Measurements from ENCODE around the gene EXOSC10. TPM values are rescaled to one million over a fixed set of nuclear protein-coding genes. Genes with fewer than 3 reads are reported as not detected.

Gene EXOSC10
- total RNA-seq = 10 to 100 TPM; 57.9 to 59.3 TPM

GRCh38 chr1:11099310-11100148, at the start of gene EXOSC10:
TSS of gene EXOSC10 (minus strand) at chr1:11099869. CDS start at chr1:11099831, 38 bp downstream.
- intact Hi-C loops (cut with micrococcal nuclease) = loop anchor here (1.0 kb wide), 4 partner anchors 39 to 620 kb away; partner anchors contain the start of genes MTOR, SRM and TARDBP
- no peaks in the 10 kb centered on the region for H3K27me3 Mint-ChIP-seq (ENCODE audit: low read depth)
- H3K36me3 Mint-ChIP-seq (ENCODE audit: low read depth) = peaks cover 7% of the 10 kb centered on the region
- peak; percentile 95 for DNase-seq
- CTCF ChIA-PET = interaction anchor here (1.2 to 2.3 kb wide), 2 partner anchors 39 to 62 kb away, joined by 4 to 18 read pairs; partner anchors contain the start of gene SRM
- H3K9me3 Mint-ChIP-seq = no peaks in the 10 kb centered on the region
- H3K4me1 Mint-ChIP-seq (ENCODE audit: low read depth) = peaks cover 8% of the 10 kb centered on the region
- H3K4me3 Mint-ChIP-seq = peak within 1 kb of the TSS; percentile 96
- peak within 1 kb of the TSS; percentile 90 for H3K27ac Mint-ChIP-seq

- H3K4me3 Mint-ChIP-seq = no peak overlapping the region
- peaks cover 17% of the 10 kb centered on the region for H3K4me1 Mint-ChIP-seq (ENCODE audit: low read depth)
- no peaks in the 10 kb centered on the region for H3K9me3 Mint-ChIP-seq
- DNase-seq = no peak
- CTCF ChIA-PET = interaction anchor here (0.9 to 2.1 kb wide), 2 partner anchors 110 to 498 kb away, joined by 5 read pairs; no protein-coding TSS in a partner anchor
- no peaks in the 10 kb centered on the region for H3K27me3 Mint-ChIP-seq (ENCODE audit: low read depth)
- no peak overlapping the region for H3K27ac Mint-ChIP-seq
- intact Hi-C loops (cut with micrococcal nuclease) = no loop called here
- peaks cover 29% of the 10 kb centered on the region for H3K36me3 Mint-ChIP-seq (ENCODE audit: low read depth)
Measured at GRCh38 chr1:11147197-11147770, 47.6 kb upstream of the EXOSC10 start.

GRCh38 chr1:11145741-11146140, 46.1 kb upstream of the EXOSC10 start:
- peaks cover 17% of the 10 kb centered on the region for H3K4me1 Mint-ChIP-seq (ENCODE audit: low read depth)
- H3K27me3 Mint-ChIP-seq (ENCODE audit: low read depth) = no peaks in the 10 kb centered on the region
- H3K9me3 Mint-ChIP-seq = no peaks in the 10 kb centered on the region
- no peak overlapping the region for H3K4me3 Mint-ChIP-seq
- CTCF ChIA-PET = interaction anchor here (2.1 kb wide), 1 partner anchor 500 kb away, joined by 5 read pairs; no protein-coding TSS in a partner anchor
- no peak for DNase-seq
- H3K36me3 Mint-ChIP-seq (ENCODE audit: low read depth) = peaks cover 29% of the 10 kb centered on the region
- intact Hi-C loops (cut with micrococcal nuclease) = no loop called here
- no peak overlapping the region for H3K27ac Mint-ChIP-seq

- peaks cover 17% of the 10 kb centered on the region for H3K4me1 Mint-ChIP-seq (ENCODE audit: low read depth)
- no peak overlapping the region for H3K27ac Mint-ChIP-seq
- no peaks in the 10 kb centered on the region for H3K9me3 Mint-ChIP-seq
- CTCF ChIA-PET = interaction anchor here (0.7 to 1.1 kb wide), 3 partner anchors 15 to 564 kb away, joined by 3 to 4 read pairs (median 3); no protein-coding TSS in a partner anchor
- H3K27me3 Mint-ChIP-seq (ENCODE audit: low read depth) = no peaks in the 10 kb centered on the region
- no peak overlapping the region for H3K4me3 Mint-ChIP-seq
- intact Hi-C loops (cut with micrococcal nuclease) = no loop called here
- H3K36me3 Mint-ChIP-seq (ENCODE audit: low read depth) = peaks cover 27% of the 10 kb centered on the region
- DNase-seq = no peak
Measured at GRCh38 chr1:11144570-11145256, 45.0 kb upstream of the EXOSC10 start.

- H3K27ac Mint-ChIP-seq = peak overlapping the region; percentile 33
- H3K27me3 Mint-ChIP-seq (ENCODE audit: low read depth) = no peaks in the 10 kb centered on the region
- no peak overlapping the region for H3K4me3 Mint-ChIP-seq
- CTCF ChIA-PET = interaction anchor here (0.7 to 1.1 kb wide), 2 partner anchors 14 to 107 kb away, joined by 3 read pairs; no protein-coding TSS in a partner anchor
- peaks cover 28% of the 10 kb centered on the region for H3K36me3 Mint-ChIP-seq (ENCODE audit: low read depth)
- H3K9me3 Mint-ChIP-seq = no peaks in the 10 kb centered on the region
- H3K4me1 Mint-ChIP-seq (ENCODE audit: low read depth) = peaks cover 17% of the 10 kb centered on the region
- peak; percentile 9 for DNase-seq
- intact Hi-C loops (cut with micrococcal nuclease) = no loop called here
Measured at GRCh38 chr1:11143907-11144306, 44.2 kb upstream of the EXOSC10 start.

- intact Hi-C loops (cut with micrococcal nuclease) = no loop called here
- Mint-ChIP-seq H3K9me3 (no peaks in the 10 kb centered on the region), H3K27ac (peak overlapping the region; percentile 33), H3K36me3 (ENCODE audit: low read depth) (peaks cover 31% of the 10 kb centered on the region), H3K4me3 (no peak overlapping the region), H3K4me1 (ENCODE audit: low read depth) (peaks cover 17% of the 10 kb centered on the region), H3K27me3 (ENCODE audit: low read depth) (no peaks in the 10 kb centered on the region)
- CTCF ChIA-PET = interaction anchor here (1.1 kb wide), 1 partner anchor 13 kb away, joined by 3 read pairs; no protein-coding TSS in a partner anchor
- no peak for DNase-seq
Measured at GRCh38 chr1:11143401-11143800, 43.7 kb upstream of the EXOSC10 start.

- Mint-ChIP-seq H3K27me3 (ENCODE audit: low read depth) (no peaks in the 10 kb centered on the region), H3K36me3 (ENCODE audit: low read depth) (peaks cover 34% of the 10 kb centered on the region), H3K27ac (peak overlapping the region; percentile 17), H3K9me3 (no peaks in the 10 kb centered on the region), H3K4me1 (ENCODE audit: low read depth) (peaks cover 17% of the 10 kb centered on the region), H3K4me3 (no peak overlapping the region)
- CTCF ChIA-PET = no interaction called here
- intact Hi-C loops (cut with micrococcal nuclease) = no loop called here
- DNase-seq = no peak
Measured at GRCh38 chr1:11142618-11143391, 43.1 kb upstream of the EXOSC10 start.

GRCh38 chr1:11138952-11139351, 39.3 kb upstream of the EXOSC10 start:
- Mint-ChIP-seq H3K9me3 (no peaks in the 10 kb centered on the region), H3K4me1 (ENCODE audit: low read depth) (peaks cover 8% of the 10 kb centered on the region), H3K27ac (no peak overlapping the region), H3K27me3 (ENCODE audit: low read depth) (no peaks in the 10 kb centered on the region), H3K4me3 (no peak overlapping the region), H3K36me3 (ENCODE audit: low read depth) (peaks cover 23% of the 10 kb centered on the region)
- CTCF ChIA-PET = no interaction called here
- DNase-seq = no peak
- intact Hi-C loops (cut with micrococcal nuclease) = no loop called here

- Mint-ChIP-seq H3K27ac (no peak overlapping the region), H3K4me1 (ENCODE audit: low read depth) (peaks cover under 1% of the 10 kb centered on the region), H3K4me3 (no peak overlapping the region), H3K36me3 (ENCODE audit: low read depth) (peaks cover 18% of the 10 kb centered on the region), H3K9me3 (no peaks in the 10 kb centered on the region), H3K27me3 (ENCODE audit: low read depth) (no peaks in the 10 kb centered on the region)
- intact Hi-C loops (cut with micrococcal nuclease) = no loop called here
- no peak for DNase-seq
- CTCF ChIA-PET = no interaction called here
Measured at GRCh38 chr1:11138029-11138428, 38.4 kb upstream of the EXOSC10 start.

- CTCF ChIA-PET = interaction anchor here (0.6 to 0.7 kb wide), 2 partner anchors 171 to 550 kb away, joined by 3 to 6 read pairs; no protein-coding TSS in a partner anchor
- no peaks in the 10 kb centered on the region for H3K4me1 Mint-ChIP-seq (ENCODE audit: low read depth)
- no peak for DNase-seq
- no peaks in the 10 kb centered on the region for H3K27me3 Mint-ChIP-seq (ENCODE audit: low read depth)
- H3K27ac Mint-ChIP-seq = no peak overlapping the region
- intact Hi-C loops (cut with micrococcal nuclease) = no loop called here
- no peak overlapping the region for H3K4me3 Mint-ChIP-seq
- no peaks in the 10 kb centered on the region for H3K9me3 Mint-ChIP-seq
- peaks cover 23% of the 10 kb centered on the region for H3K36me3 Mint-ChIP-seq (ENCODE audit: low read depth)
Measured at GRCh38 chr1:11134898-11135266, 35.2 kb upstream of the EXOSC10 start.

GRCh38 chr1:11134251-11134897, 34.7 kb upstream of the EXOSC10 start:
- no peak overlapping the region for H3K27ac Mint-ChIP-seq
- H3K27me3 Mint-ChIP-seq (ENCODE audit: low read depth) = no peaks in the 10 kb centered on the region
- no peaks in the 10 kb centered on the region for H3K4me1 Mint-ChIP-seq (ENCODE audit: low read depth)
- intact Hi-C loops (cut with micrococcal nuclease) = no loop called here
- no peak overlapping the region for H3K4me3 Mint-ChIP-seq
- no peaks in the 10 kb centered on the region for H3K9me3 Mint-ChIP-seq
- CTCF ChIA-PET = interaction anchor here (0.5 to 0.7 kb wide), 3 partner anchors 136 to 549 kb away, joined by 3 to 6 read pairs (median 3); no protein-coding TSS in a partner anchor
- no peak for DNase-seq
- peaks cover 27% of the 10 kb centered on the region for H3K36me3 Mint-ChIP-seq (ENCODE audit: low read depth)
